ENCODE data around the gene TSPAN16.

DNA sequence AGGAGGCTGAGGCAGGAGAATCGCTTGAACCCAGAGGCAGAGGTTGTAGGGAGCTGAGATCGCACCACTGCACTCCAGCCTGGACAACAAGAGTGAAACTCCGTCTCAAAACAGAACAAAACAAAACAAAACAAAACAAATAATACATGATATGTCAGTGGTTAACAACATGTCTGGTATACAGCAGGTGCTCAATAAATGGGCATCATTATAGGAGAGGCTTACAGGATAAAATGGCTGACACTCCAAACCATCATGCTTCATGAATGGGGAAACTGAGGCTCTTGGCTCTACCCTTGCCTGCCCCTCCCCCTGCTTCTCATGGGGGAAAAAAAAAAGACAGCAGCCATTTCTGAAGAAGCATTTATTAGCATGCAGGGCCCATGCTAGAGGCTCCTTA, 46.5 kb downstream of the TSPAN16 start:
- TF ChIP-seq, protein P1, sequence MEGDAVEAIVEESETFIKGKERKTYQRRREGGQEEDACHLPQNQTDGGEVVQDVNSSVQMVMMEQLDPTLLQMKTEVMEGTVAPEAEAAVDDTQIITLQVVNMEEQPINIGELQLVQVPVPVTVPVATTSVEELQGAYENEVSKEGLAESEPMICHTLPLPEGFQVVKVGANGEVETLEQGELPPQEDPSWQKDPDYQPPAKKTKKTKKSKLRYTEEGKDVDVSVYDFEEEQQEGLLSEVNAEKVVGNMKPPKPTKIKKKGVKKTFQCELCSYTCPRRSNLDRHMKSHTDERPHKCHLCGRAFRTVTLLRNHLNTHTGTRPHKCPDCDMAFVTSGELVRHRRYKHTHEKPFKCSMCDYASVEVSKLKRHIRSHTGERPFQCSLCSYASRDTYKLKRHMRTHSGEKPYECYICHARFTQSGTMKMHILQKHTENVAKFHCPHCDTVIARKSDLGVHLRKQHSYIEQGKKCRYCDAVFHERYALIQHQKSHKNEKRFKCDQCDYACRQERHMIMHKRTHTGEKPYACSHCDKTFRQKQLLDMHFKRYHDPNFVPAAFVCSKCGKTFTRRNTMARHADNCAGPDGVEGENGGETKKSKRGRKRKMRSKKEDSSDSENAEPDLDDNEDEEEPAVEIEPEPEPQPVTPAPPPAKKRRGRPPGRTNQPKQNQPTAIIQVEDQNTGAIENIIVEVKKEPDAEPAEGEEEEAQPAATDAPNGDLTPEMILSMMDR (IDR thresholded peaks at IDR 0.05): no peak
- no peak for TF ChIP-seq POLR2A (IDR thresholded peaks at IDR 0.05)

All from right lobe of liver (tissue), 4 donors.